ENCODE data around the gene DMXL1.

DMXL1 gene

DNA sequence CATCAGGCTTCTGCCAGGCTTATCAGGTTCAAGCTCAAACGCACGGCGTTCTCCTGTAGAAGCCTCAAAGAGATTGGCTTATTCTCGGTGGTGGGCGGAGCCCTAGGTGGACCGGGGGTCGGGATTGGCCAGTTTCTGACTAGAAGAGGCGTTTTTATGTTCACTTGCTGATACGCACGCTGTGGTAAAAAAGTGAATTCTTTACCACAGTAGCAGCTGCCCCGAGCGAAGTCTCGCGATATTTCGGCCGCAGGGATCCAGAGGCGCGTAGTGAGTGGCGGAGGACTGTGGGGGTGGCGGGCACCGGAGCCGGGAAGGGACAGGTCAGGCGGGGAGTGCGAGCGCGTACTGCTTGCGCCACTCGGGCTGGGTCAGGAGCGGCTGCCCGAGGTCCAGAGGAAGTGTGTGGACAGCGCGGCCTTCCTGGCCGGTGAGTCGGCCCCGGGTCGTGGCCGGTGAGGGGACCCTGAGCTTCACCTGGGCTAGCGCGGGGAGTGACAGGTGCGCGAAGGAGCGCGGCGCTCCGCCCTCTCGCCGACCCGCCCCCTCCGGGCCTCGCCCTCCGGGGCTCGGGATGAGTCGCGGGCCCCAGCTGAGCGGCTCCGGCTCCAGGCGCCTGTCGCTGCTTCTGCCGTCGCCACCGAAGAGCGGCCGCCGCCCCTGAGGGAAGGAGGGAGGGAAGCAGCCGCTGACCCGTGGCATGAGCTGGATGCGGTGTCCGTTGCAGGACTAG, at the start of gene DMXL1:
Gene DMXL1 (plus strand): TSS at position 260 of the 733 bp plus-strand sequence. CDS start 483 bp downstream, outside the sequence.
- in situ Hi-C loops (cut with MboI; ENCODE audit: low sequenced_read_pairs) = no loop called here

GRCh38 chr5:119021149-119021732, 49.6 kb upstream of the DMXL1 start:
- in situ Hi-C loops (cut with MboI; ENCODE audit: low sequenced_read_pairs) = no loop called here

- in situ Hi-C loops (cut with MboI; ENCODE audit: low sequenced_read_pairs) = no loop called here
These were observed 48.7 kb upstream of the DMXL1 start for GRCh38 chr5:119022017-119022745.

DNA sequence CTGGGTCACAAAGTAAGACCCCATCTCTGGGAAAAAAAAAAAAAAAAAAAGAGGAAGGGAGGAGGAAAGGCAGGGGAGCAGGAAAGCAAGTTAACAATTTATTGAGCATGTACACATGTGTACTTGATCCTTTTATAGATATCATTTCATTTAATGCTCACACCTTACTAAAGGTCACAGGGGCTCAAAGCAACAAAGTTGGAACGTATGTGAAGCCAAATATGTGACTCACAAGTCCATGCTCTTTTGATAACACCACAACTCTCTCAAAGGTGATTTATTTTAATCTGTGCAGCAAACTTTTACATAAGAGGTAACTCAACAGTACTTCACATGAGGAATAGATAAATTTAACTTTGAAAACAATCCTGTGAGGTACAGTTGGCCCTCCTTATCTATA, 48.1 kb upstream of the DMXL1 start:
- in situ Hi-C loops (cut with MboI; ENCODE audit: low sequenced_read_pairs) = no loop called here

GRCh38 chr5:119028575-119028974, 42.3 kb upstream of the DMXL1 start:
- in situ Hi-C loops (cut with MboI; ENCODE audit: low sequenced_read_pairs) = no loop called here

- in situ Hi-C loops (cut with MboI; ENCODE audit: low sequenced_read_pairs) = no loop called here
These were observed 39.6 kb upstream of the DMXL1 start for GRCh38 chr5:119031011-119031886.

- in situ Hi-C loops (cut with MboI; ENCODE audit: low sequenced_read_pairs) = no loop called here
These were observed 39.0 kb upstream of the DMXL1 start for GRCh38 chr5:119031905-119032304.

DNA sequence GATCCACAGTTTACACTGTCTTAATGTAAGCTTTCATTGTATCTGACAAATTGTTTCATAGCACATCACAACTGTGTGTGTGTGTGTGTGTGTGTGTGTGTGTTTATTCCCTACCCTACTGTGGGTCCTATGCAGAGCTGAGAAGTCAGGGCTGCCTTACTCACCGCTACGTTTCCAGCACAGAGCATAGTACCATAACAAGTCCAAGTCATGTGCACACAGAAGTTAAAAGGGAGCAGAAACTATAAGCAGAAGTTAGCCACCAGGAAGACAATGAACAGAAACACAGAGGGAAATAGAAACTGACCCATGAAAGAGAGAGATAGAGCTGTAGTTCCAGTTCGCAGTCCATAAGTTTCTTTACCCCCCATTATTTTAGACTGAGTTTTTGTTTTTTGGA, 38.2 kb upstream of the DMXL1 start:
- in situ Hi-C loops (cut with MboI; ENCODE audit: low sequenced_read_pairs) = no loop called here

DNA sequence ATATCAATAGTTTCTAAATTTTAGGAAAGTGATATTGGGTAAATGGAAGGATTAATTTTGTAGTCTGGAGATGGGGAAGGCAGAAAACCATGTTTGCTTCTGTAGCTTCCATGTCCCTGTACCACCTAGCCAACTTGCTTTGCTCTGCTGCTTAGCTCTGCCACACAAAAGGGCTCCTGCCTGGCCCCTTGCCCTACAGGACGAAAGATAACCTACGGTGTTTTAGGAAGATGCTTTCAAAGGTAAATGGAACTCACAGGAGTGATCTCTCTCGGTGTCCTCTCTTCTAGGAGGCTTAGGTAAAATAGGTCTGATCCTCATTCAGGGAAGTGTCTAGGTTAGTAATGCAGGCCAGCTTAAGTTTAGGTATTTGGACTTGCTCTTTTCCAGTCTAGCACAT, 37.8 kb upstream of the DMXL1 start:
- in situ Hi-C loops (cut with MboI; ENCODE audit: low sequenced_read_pairs) = no loop called here

GRCh38 chr5:119036101-119036762, 34.7 kb upstream of the DMXL1 start:
- in situ Hi-C loops (cut with MboI; ENCODE audit: low sequenced_read_pairs) = no loop called here

GRCh38 chr5:119037496-119038215, 33.2 kb upstream of the DMXL1 start:
- in situ Hi-C loops (cut with MboI; ENCODE audit: low sequenced_read_pairs) = no loop called here

- in situ Hi-C loops (cut with MboI; ENCODE audit: low sequenced_read_pairs) = no loop called here
These were observed 22.6 kb upstream of the DMXL1 start for GRCh38 chr5:119048246-119048645.

DNA sequence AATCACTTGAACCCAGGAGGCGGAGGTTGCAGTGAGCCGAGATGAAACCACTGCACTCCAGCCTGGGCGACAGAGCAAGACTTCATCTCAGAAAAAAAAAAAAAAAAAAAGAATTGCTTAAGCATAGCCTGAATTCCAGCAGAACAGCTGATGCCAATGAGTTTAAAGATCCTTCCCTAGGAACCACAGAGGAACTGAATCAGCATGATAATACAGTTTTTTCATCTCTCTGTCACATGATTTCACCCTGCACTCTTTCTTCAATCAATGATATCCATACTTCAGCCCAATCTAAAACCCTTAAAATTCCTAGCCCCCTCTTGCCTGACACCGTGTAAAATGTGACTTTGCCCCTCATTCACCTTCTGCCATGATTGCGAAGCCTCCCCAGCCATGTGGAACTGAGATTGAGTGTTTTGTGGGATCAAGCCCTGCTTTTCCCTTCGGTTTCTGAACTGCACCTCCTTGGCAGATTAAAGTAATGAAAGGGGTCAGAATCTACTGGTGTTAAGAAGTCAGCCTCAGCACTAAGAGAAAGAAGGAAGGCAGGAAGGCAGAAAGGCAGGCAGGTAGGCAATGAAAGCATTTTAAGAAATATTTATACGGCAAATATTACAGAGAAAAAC, 20.9 kb upstream of the DMXL1 start:
- in situ Hi-C loops (cut with MboI; ENCODE audit: low sequenced_read_pairs) = no loop called here

- in situ Hi-C loops (cut with MboI; ENCODE audit: low sequenced_read_pairs) = no loop called here
These were observed 16.8 kb upstream of the DMXL1 start for GRCh38 chr5:119054101-119054500.

DNA sequence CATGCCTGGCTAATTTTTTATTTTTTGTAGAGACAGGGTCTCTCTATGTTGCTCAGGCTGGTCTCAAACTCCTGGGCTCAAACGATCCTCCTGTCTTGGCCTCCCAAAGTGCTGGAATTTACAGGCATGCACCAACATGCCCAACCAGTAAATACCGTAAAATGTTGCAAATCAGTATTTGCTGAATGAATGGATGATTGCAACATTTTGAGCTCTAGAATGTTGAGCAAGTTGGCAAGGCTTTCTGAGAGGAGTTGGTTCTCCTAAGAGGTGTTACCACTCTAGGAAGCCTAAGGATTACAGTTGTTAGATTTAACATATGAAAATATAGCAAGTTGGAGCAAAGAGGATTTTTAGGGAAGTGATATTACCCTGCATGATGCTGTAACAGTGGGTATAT, 15.6 kb upstream of the DMXL1 start:
- in situ Hi-C loops (cut with MboI; ENCODE audit: low sequenced_read_pairs) = no loop called here

DNA sequence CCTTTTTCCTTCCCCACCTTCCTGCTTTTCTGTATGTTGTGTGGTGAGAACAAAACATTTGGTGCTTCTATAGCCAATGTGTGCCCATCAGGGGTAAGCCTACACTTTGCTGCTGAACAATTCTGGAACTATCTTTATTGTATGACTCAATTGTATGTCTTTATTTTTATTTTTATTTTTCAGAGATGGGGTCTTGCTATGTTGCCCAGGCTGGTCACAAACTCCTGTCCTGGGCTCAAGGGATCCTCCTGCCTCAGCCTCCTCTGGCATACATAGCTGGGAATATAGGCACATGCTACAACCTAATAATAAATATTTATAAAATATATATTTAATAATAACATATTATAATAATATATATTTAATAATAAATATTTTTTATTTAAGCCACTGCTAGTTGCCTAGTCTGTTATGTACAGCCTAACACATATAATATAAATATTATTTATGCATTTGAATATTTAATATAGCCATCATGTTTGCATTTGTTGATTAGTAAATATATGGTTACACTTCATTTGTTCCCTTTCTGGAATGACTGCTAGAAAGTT, 11.8 kb upstream of the DMXL1 start:
- in situ Hi-C loops (cut with MboI; ENCODE audit: low sequenced_read_pairs) = no loop called here

GRCh38 chr5:119059740-119060255, 11.1 kb upstream of the DMXL1 start:
- in situ Hi-C loops (cut with MboI; ENCODE audit: low sequenced_read_pairs) = no loop called here

DNA sequence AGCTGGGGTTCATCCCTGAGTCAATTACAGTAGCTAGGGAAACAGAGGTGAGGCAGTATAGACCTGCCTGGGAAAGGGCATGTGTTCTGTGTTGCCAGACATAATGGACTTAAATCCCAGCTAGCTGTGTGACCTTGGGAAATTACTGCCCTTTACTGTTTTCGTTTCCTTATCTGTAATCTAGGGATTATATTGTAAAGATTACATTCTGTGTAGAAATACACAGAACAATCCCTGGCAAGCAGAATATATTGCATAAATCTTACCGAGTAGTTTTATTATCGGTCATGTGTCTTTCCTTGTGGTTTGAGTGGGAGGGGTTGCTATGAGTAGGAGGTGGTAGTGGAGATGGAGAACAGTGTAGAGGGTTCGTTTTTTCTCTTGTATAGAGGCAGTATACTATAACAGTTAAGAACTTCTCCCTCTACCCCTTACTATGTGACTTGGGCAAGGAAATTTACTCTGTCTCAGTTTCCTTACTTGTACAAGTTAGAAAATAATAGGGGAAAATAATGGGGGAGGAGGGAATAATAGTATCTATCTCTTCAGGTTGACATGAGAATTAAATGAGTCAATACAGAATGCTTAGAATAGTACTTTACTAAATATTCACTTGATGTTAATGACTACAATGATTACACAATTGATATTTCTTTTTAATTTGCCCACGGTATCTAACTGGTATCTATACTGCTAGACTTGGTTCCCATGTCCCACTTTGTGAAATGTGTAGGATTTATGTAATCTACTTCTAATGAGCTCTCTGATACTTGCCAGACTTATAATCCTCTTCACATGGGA, 7.1 kb upstream of the DMXL1 start:
- in situ Hi-C loops (cut with MboI; ENCODE audit: low sequenced_read_pairs) = no loop called here
